GM18520 (cell line): Measurements from ENCODE around the gene THSD7B.

Experiments
- ATAC-seq: cut with Tn5 transposase; IDR thresholded peaks from one replicate; pipeline ENCODE4 v1.9.1; 2021; ENCODE audit not compliant: unreplicated experiment

THSD7B gene

DNA sequence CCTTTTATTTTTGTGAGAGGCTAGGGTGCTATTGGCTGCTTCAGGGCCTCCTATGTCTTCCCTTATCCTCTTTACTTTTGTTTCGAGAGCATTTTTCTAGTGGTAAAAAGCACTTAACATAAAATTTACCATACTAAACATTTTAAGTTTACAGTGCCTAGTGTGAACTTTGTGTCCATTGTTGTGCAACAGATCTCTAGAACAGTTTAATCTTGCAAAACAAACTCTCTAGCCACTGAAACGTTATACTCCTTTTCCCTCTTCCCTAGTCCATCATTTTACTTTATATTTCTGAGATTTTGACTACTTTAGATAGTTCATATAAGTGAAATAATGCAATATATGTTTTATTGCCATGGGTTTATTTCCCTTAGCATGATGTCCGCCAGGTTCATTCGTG lies 580.6 kb downstream of the THSD7B start:
- no peak for ATAC-seq

GRCh38 chr2:137348301-137348700 lies 583.0 kb downstream of the THSD7B start:
- ATAC-seq: no peak

GRCh38 chr2:137357634-137358033 lies 592.3 kb downstream of the THSD7B start:
- ATAC-seq: no peak

DNA sequence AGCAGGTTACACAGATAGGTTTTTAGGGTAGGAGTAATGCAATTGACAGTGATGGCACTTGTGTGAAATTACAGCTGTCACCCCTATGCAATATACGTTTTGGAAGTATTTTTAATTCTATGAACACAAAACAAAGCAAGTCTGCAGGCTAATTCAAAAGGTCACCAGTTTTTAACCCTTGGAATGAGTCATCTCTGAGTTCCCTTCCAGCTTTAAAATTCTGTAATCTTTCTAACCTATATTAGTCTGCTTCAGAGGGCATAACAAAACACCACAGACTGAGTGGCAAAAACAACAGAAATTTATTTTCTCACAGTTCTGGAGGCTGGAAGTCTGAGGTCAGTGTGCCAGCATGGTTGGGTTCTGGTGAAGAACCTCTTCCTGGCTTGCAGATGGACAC lies 602.0 kb downstream of the THSD7B start:
- ATAC-seq: no peak

DNA sequence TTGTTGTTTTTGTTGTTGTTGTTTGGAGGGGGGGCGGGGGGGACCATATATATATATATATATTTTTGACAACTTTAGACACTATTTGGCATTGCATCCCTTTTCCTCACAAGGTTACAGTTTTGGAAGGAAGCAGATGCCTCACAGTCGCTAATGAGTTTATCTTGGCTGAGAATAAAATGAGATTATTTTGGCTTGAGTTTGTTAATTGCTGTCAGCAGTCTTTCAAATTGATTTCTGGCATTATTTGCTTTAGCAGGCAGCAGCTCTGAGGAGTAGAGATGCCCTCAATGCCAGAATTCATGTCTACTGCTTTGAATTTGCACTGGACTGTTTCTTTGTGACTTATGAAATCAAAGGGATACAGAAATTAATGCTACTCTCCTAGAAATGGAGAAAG lies 603.8 kb downstream of the THSD7B start:
- no peak for ATAC-seq

- no peak for ATAC-seq
Observed at GRCh38 chr2:137379186-137379585, 613.8 kb downstream of the THSD7B start.

GRCh38 chr2:137380610-137381009 lies 615.3 kb downstream of the THSD7B start:
- ATAC-seq: no peak

DNA sequence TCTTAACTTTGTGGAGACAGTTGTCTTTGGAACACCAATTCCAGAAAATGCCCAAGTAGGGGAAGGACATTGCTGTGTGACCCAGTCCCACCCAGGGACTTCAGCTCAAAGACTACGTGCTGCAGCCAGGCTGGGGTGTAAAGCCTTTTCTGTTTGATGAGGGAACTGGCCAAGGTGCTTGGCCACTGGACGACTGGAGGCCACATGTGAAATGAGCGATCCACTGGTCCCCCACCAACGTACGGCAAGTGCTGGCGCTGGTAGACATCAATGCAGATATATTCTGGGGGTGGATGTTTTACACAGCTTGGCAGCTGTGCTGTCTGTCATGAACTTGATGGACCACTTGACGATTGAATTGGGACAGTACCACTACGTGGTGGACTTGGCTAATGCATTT lies 616.4 kb downstream of the THSD7B start:
- ATAC-seq: no peak

DNA sequence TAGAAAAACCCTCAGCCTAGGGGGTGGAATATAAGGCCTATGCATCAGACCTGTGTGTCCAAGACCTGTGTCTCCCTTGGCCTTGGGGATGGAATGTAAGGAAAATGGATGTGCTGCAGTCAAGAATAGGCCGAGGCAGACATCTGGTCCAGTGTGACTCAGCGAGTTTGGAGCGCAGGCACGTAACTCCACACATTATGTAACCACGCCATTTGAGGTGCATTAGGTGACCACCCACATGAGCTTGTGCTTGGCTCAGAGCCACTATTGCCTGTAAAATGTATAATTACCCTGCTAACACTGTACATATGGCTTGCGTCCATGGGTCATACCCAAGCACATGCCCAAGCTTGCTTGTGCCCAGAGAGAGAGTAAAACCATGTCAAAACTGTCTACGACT lies 618.0 kb downstream of the THSD7B start:
- no peak for ATAC-seq

DNA sequence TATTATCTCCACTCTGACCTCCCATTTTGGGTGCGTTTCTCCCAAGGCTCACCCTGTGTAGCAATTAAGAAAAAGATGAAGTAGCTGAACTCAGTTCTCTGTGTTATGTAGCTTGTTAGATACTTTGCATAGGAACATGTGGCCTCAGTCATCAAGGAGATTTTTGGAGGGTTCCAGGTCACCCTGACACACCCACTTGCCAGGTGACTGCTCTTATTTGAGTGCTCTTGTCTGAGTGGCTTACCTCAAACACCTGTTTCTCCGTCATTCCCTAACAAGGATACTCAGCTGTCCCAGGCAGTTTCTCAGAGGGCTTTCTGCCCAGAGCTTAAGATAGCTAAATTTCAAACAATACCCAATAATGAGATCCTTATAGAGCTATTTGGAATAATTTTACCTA lies 621.7 kb downstream of the THSD7B start:
- ATAC-seq: no peak

DNA sequence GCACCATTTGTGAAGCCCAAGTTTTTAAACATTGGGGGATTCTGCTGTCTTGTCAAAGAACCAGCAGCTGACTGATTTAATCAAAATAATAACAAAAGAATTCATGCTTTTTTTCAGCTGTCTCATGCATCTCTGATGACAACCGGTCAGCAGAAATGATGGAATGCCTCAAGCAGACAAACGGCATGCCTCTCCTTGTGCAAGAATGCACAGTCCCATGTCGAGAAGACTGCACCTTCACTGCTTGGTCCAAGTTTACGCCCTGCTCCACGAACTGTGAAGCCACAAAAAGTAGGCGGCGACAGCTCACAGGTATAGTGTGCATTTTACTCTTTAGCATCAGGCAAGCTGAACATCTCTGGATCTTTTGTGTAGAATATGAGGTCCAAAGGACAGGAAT lies 640.2 kb downstream of the THSD7B start:
- no peak for ATAC-seq

GRCh38 chr2:137411585-137411984 lies 646.2 kb downstream of the THSD7B start:
- no peak for ATAC-seq

GRCh38 chr2:137420744-137421143 lies 655.4 kb downstream of the THSD7B start:
- ATAC-seq: no peak

- no peak for ATAC-seq
Observed at GRCh38 chr2:137435162-137435561, 669.8 kb downstream of the THSD7B start.

DNA sequence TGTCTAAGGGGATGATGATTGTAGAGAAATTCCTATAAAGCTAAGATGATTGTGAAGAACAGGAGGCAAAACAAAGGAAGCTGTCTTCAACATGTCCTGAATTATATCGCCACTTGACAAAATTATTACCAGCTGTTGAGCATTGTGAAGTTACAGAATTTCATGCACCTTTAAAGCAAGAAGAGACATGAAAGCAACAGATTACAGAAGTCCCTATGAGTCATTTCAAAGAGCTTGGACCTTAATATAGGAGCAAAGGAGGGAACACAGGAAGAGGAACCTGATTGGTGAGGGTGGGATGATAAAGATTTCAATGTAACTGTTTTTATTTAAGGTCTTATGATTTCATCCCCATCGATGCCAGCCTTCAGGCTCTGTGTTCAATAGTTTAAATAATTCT lies 672.0 kb downstream of the THSD7B start:
- no peak for ATAC-seq

- ATAC-seq: no peak
Observed at GRCh38 chr2:137444970-137445369, 679.6 kb downstream of the THSD7B start.

GRCh38 chr2:137449454-137449853 lies 684.1 kb downstream of the THSD7B start:
- no peak for ATAC-seq

- no peak for ATAC-seq
Observed at GRCh38 chr2:137454886-137455285, 689.5 kb downstream of the THSD7B start.

- peak; percentile 72 for ATAC-seq
Observed at GRCh38 chr2:137467246-137467862, 702.0 kb downstream of the THSD7B start.

- ATAC-seq: no peak
Observed at GRCh38 chr2:137493261-137493660, 727.9 kb downstream of the THSD7B start.

- no peak for ATAC-seq
Observed at GRCh38 chr2:137500599-137500998, 735.3 kb downstream of the THSD7B start.

DNA sequence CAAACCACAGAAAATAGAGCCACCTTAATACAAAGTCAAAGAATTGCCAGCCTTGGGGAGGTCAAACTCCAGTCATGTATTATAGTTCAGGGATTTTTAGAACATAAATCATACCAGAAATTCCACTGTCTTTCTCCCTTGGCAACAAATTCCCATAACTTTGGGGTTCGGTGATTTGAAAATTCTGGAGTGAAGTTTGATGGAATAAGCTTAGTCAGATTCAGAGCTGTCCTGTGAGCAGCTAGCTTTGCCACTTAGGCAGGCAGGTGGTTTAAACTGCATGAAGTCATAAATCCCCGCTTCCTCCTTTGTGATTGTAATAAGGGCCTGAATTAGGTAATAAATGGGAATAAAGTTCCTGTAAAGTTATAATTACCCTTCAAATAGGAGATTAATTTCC lies 741.9 kb downstream of the THSD7B start:
- no peak for ATAC-seq

GRCh38 chr2:137508739-137509384 lies 743.5 kb downstream of the THSD7B start:
- no peak for ATAC-seq
